HepG2 (cell line): Measurements from ENCODE around the gene EPB41L2. TPM values are rescaled to one million over a fixed set of nuclear protein-coding genes. Genes with fewer than 3 reads are reported as not detected.
A peak's percentile ranks its signal among the peaks of the same experiment; 100 is the strongest.

Source experiments
- ATM ChIP-seq: fragments of 450-650 bp; IDR thresholded peaks from 2 replicates; pipeline ENCODE4 v1.7.1; 2017; ENCODE audit warnings: mild to moderate bottlenecking, borderline replicate concordance
- CCAR2 ChIP-seq: fragments of 200-400 bp; formaldehyde crosslinking; optimal IDR thresholded peaks from 2 replicates; pipeline ENCODE3; 2018; ENCODE audit warnings: low read depth, mild to moderate bottlenecking, low read length, moderate library complexity
- HOXA5 ChIP-seq: sonication (generic); formaldehyde crosslinking; IDR thresholded peaks from 2 replicates; pipeline ENCODE4 v1.4.0; 2020; ENCODE audit warnings: missing genetic modification reagents
- IRX3 ChIP-seq: sonication (generic); formaldehyde crosslinking; IDR thresholded peaks from 2 replicates; pipeline ENCODE4 v1.8.1; 2023; ENCODE audit warnings: mild to moderate bottlenecking, low read depth, missing genetic modification reagents, borderline replicate concordance
- KDM5B ChIP-seq: sonication (generic); formaldehyde crosslinking; IDR thresholded peaks from 2 replicates; pipeline ENCODE4 v1.4.0; 2020; ENCODE audit warnings: missing genetic modification reagents, mild to moderate bottlenecking, borderline replicate concordance
- MLLT10 ChIP-seq: sonication (generic); formaldehyde crosslinking; IDR thresholded peaks from 2 replicates; pipeline ENCODE4 v1.4.0; 2020; ENCODE audit warnings: missing genetic modification reagents
- MTA3 ChIP-seq: sonication (generic); formaldehyde crosslinking; IDR thresholded peaks from 2 replicates; pipeline ENCODE4 v1.4.0; 2020; ENCODE audit warnings: missing genetic modification reagents
- NFYB ChIP-seq: sonication (generic); formaldehyde crosslinking; IDR thresholded peaks from 2 replicates; pipeline ENCODE4 v1.4.0; 2020; ENCODE audit warnings: missing genetic modification reagents
- NONO ChIP-seq, 2 experiments: fragments of 450-650 bp in 1 of 2; sonication (generic) in 1 of 2; formaldehyde crosslinking in 1 of 2; IDR thresholded peaks in 1 of 2; conservative IDR thresholded peaks in 1 of 2; 2 replicates each; pipeline versions ENCODE4 v1.6.1 to v1.8.0; 2017 to 2022; ENCODE audit warnings: mild to moderate bottlenecking in 1 of 2, missing genetic modification reagents in 1 of 2, moderate library complexity in 1 of 2
- TSC22D2 ChIP-seq: sonication (generic); formaldehyde crosslinking; IDR thresholded peaks from 2 replicates; pipeline ENCODE4 v1.5.1; 2020; ENCODE audit warnings: missing genetic modification reagents, mild to moderate bottlenecking, borderline replicate concordance
- ZNF205 ChIP-seq: IDR thresholded peaks from 2 replicates; pipeline ENCODE4 v1.6.1; 2018; ENCODE audit warnings: missing biosample characterization, missing genetic modification reagents
- ZNF234 ChIP-seq: sonication (generic); formaldehyde crosslinking; conservative IDR thresholded peaks from 2 replicates; pipeline ENCODE4 v1.5.1; 2020; ENCODE audit warnings: mild to moderate bottlenecking, missing genetic modification reagents
- ZNF570 ChIP-seq: sonication (generic); formaldehyde crosslinking; IDR thresholded peaks from 2 replicates; pipeline ENCODE4 v1.4.0; 2020; ENCODE audit warnings: mild to moderate bottlenecking, missing genetic modification reagents, borderline replicate concordance
- ZNF776 ChIP-seq: sonication (generic); formaldehyde crosslinking; IDR thresholded peaks from 2 replicates; pipeline ENCODE4 v1.4.0; 2020; ENCODE audit warnings: mild to moderate bottlenecking, missing genetic modification reagents
- ZSCAN9 ChIP-seq: IDR thresholded peaks from 2 replicates; pipeline ENCODE4 v1.6.1; 2016; ENCODE audit warnings: borderline replicate concordance
- polyA plus RNA-seq, 8 experiments: library from polyadenylated mRNA; depleted of rRNA in 3 of 8; stranded (reverse) in 7 of 8; unstranded in 1 of 8; fragments of >200 nt; fragmentation: Illumina TruSeq in 4 of 8; extraction: Trizol in 4 of 8; gene quantifications; 2 replicates each; pipeline versions ENCODE4 v1.2.1 to v1.2.3, GENCODE V29; 2011 to 2016; ENCODE audit warnings: low read depth in 4 of 8, missing spikeins in 1 of 8, mixed read lengths in 1 of 8; ENCODE audit not compliant: insufficient read depth in 1 of 8
- total RNA-seq, 5 experiments: library from RNA; depleted of rRNA; stranded (reverse); fragments of >200 nt; fragmentation: Illumina TruSeq; extraction: Trizol; gene quantifications; 2 replicates each; pipeline ENCODE4 v1.2.3, GENCODE V29; 2016; ENCODE audit warnings: low read depth in 1 of 5
- TF ChIP-seq, protein P1 (sequence below), 2 experiments: fragments of 450-650 bp in 1 of 2; sonication (generic) in 1 of 2; formaldehyde crosslinking in 1 of 2; IDR thresholded peaks; 2 replicates each; pipeline versions ENCODE4 v1.6.1 to v1.8.0; 2016 to 2022; ENCODE audit warnings: antibody characterized with exemption in 1 of 2, mild to moderate bottlenecking in 1 of 2, missing genetic modification reagents in 1 of 2
- TF ChIP-seq, protein P2 (sequence below): sonication (generic); formaldehyde crosslinking; IDR thresholded peaks from 2 replicates; pipeline ENCODE4 v1.4.0; 2020; ENCODE audit warnings: low read depth, mild to moderate bottlenecking, missing genetic modification reagents
- TF ChIP-seq, protein P3 (sequence below): sonication (generic); formaldehyde crosslinking; IDR thresholded peaks from 2 replicates; pipeline ENCODE4 v1.4.0; 2020; ENCODE audit warnings: missing genetic modification reagents, borderline replicate concordance

Gene EPB41L2
- total and polyA plus RNA-seq, 2 of the 13 experiments (the other 11 are each of a cell fraction or from before 2014, with no cell fraction given), result 41.7 to 56.4 TPM

- TF ChIP-seq, protein P1, sequence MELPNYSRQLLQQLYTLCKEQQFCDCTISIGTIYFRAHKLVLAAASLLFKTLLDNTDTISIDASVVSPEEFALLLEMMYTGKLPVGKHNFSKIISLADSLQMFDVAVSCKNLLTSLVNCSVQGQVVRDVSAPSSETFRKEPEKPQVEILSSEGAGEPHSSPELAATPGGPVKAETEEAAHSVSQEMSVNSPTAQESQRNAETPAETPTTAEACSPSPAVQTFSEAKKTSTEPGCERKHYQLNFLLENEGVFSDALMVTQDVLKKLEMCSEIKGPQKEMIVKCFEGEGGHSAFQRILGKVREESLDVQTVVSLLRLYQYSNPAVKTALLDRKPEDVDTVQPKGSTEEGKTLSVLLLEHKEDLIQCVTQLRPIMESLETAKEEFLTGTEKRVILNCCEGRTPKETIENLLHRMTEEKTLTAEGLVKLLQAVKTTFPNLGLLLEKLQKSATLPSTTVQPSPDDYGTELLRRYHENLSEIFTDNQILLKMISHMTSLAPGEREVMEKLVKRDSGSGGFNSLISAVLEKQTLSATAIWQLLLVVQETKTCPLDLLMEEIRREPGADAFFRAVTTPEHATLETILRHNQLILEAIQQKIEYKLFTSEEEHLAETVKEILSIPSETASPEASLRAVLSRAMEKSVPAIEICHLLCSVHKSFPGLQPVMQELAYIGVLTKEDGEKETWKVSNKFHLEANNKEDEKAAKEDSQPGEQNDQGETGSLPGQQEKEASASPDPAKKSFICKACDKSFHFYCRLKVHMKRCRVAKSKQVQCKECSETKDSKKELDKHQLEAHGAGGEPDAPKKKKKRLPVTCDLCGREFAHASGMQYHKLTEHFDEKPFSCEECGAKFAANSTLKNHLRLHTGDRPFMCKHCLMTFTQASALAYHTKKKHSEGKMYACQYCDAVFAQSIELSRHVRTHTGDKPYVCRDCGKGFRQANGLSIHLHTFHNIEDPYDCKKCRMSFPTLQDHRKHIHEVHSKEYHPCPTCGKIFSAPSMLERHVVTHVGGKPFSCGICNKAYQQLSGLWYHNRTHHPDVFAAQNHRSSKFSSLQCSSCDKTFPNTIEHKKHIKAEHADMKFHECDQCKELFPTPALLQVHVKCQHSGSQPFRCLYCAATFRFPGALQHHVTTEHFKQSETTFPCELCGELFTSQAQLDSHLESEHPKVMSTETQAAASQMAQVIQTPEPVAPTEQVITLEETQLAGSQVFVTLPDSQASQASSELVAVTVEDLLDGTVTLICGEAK (IDR thresholded peaks at IDR 0.05), result no peak
- TF ChIP-seq, protein P1 (CRISPR knock-in tag; IDR thresholded peaks at IDR 0.05), result no peak
- no peak for TF ChIP-seq ATM
- no peak for TF ChIP-seq MLLT10
- no peak for TF ChIP-seq CCAR2
- TF ChIP-seq NONO (IDR thresholded peaks at IDR 0.05), result no peak
- peak; percentile 91 for TF ChIP-seq NONO (CRISPR knock-in tag; conservative IDR thresholded peaks at IDR 0.05)
- peak; percentile 87; the same call in 1 of the 2 replicates for TF ChIP-seq TSC22D2 (CRISPR knock-in tag)
- TF ChIP-seq ZNF205 (CRISPR knock-in tag), result no peak; the same call in none of the 2 replicates
- no peak for TF ChIP-seq ZNF776 (CRISPR knock-in tag)
- TF ChIP-seq HOXA5 (CRISPR knock-in tag), result peak; percentile 74; the same call in 1 of the 2 replicates
- no peak for TF ChIP-seq ZNF570 (CRISPR knock-in tag)
- TF ChIP-seq MTA3 (CRISPR knock-in tag), result no peak
- TF ChIP-seq KDM5B (CRISPR knock-in tag), result no peak
- TF ChIP-seq IRX3 (CRISPR knock-in tag), result no peak
- peak; percentile 87 for TF ChIP-seq ZSCAN9
- no peak for TF ChIP-seq ZNF234 (CRISPR knock-in tag)
- no peak for TF ChIP-seq NFYB
- TF ChIP-seq, protein P2, sequence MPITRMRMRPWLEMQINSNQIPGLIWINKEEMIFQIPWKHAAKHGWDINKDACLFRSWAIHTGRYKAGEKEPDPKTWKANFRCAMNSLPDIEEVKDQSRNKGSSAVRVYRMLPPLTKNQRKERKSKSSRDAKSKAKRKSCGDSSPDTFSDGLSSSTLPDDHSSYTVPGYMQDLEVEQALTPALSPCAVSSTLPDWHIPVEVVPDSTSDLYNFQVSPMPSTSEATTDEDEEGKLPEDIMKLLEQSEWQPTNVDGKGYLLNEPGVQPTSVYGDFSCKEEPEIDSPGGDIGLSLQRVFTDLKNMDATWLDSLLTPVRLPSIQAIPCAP, result no peak
- TF ChIP-seq, protein P3, sequence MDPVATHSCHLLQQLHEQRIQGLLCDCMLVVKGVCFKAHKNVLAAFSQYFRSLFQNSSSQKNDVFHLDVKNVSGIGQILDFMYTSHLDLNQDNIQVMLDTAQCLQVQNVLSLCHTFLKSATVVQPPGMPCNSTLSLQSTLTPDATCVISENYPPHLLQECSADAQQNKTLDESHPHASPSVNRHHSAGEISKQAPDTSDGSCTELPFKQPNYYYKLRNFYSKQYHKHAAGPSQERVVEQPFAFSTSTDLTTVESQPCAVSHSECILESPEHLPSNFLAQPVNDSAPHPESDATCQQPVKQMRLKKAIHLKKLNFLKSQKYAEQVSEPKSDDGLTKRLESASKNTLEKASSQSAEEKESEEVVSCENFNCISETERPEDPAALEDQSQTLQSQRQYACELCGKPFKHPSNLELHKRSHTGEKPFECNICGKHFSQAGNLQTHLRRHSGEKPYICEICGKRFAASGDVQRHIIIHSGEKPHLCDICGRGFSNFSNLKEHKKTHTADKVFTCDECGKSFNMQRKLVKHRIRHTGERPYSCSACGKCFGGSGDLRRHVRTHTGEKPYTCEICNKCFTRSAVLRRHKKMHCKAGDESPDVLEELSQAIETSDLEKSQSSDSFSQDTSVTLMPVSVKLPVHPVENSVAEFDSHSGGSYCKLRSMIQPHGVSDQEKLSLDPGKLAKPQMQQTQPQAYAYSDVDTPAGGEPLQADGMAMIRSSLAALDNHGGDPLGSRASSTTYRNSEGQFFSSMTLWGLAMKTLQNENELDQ (CRISPR knock-in tag), result peak; percentile 19; the same call in 1 of the 2 replicates
Observed at GRCh38 chr6:130933712-130934200, 129.3 kb downstream of the EPB41L2 start (continued).
